HEK293 (cell line): Measurements from ENCODE around the gene SNRNP70.

ENCODE experiments used
- CTCF ChIA-PET: fragments of 350-600 bp; formaldehyde crosslinking; extraction: SDS; loops from one replicate; lab custom pipeline; 2021; ENCODE audit warnings: antibody characterized with exemption; lab: Yijun Ruan, JAX
- POLR2A ChIA-PET: fragments of 300-600 bp; formaldehyde crosslinking; extraction: SDS; loops from one replicate; lab custom pipeline; 2020; ENCODE audit warnings: antibody characterized with exemption, inconsistent platforms; lab: Yijun Ruan, JAX
- H3K27ac ChIP-seq: fragments of 200-500 bp; sonication (Bioruptor generic); 2 replicates; pipeline ENCODE4 v1.5.1; 2014; ENCODE audit warnings: low read depth, low read length, control low read depth, inconsistent platforms; ENCODE audit errors: extremely low read depth
- H3K36me3 ChIP-seq, 2 experiments: fragments of 200-500 bp in 1 of 2; sonication (Bioruptor generic) in 1 of 2; 1 replicate in 1 of 2; 2 replicates in 1 of 2; pipeline ENCODE4 v1.5.1; 2014 to 2017; ENCODE audit warnings: inconsistent platforms in 2 of 2, low read length in 2 of 2; ENCODE audit not compliant: control insufficient read depth in 2 of 2, insufficient read depth in 1 of 2
- H3K4me1 ChIP-seq: fragments of 200-500 bp; sonication (Bioruptor generic); 2 replicates; pipeline ENCODE4 v1.5.1; 2014; ENCODE audit warnings: mild to moderate bottlenecking, low read length, inconsistent platforms; ENCODE audit not compliant: control insufficient read depth, insufficient read depth
- H3K4me3 ChIP-seq: 2 replicates; pipeline ENCODE4 v1.5.1; 2011; ENCODE audit warnings: low read depth, mild to moderate bottlenecking, control low read depth, low read length, moderate library complexity
- H3K9me3 ChIP-seq: fragments of 200-500 bp; sonication (Bioruptor generic); 2 replicates; pipeline ENCODE4 v1.5.1; 2014; ENCODE audit warnings: low read depth, low read length, inconsistent platforms; ENCODE audit not compliant: control insufficient read depth, insufficient read depth
- ATF2 ChIP-seq: fragments of 450-650 bp; formaldehyde crosslinking; IDR thresholded peaks from 2 replicates; pipeline ENCODE4 v1.5.1; 2016; ENCODE audit warnings: missing biosample characterization, missing genetic modification characterization, low read depth
- EGR2 ChIP-seq: fragments of 450-650 bp; formaldehyde crosslinking; IDR thresholded peaks from 2 replicates; pipeline ENCODE4 v1.5.1; 2016; ENCODE audit warnings: low read depth, missing biosample characterization, missing genetic modification characterization
- FEZF1 ChIP-seq: fragments of 450-650 bp; formaldehyde crosslinking; IDR thresholded peaks from 2 replicates; pipeline ENCODE4 v1.5.1; 2016; ENCODE audit warnings: missing biosample characterization, missing genetic modification characterization
- KLF16 ChIP-seq: fragments of 450-650 bp; formaldehyde crosslinking; IDR thresholded peaks from 2 replicates; pipeline ENCODE4 v1.5.1; 2017; ENCODE audit warnings: missing biosample characterization, missing genetic modification characterization
- KLF8 ChIP-seq: fragments of 450-650 bp; formaldehyde crosslinking; IDR thresholded peaks from 2 replicates; pipeline ENCODE4 v1.5.1; 2016; ENCODE audit warnings: missing biosample characterization, missing genetic modification characterization
- SALL2 ChIP-seq: fragments of 450-650 bp; formaldehyde crosslinking; IDR thresholded peaks from 2 replicates; pipeline ENCODE4 v1.5.0; 2017; ENCODE audit warnings: missing biosample characterization, mild to moderate bottlenecking, missing genetic modification characterization, borderline replicate concordance
- SP2 ChIP-seq: fragments of 450-650 bp; formaldehyde crosslinking; IDR thresholded peaks from 2 replicates; pipeline ENCODE4 v1.5.1; 2016; ENCODE audit warnings: missing biosample characterization, missing genetic modification characterization
- YY2 ChIP-seq: fragments of 450-650 bp; formaldehyde crosslinking; IDR thresholded peaks from 2 replicates; pipeline ENCODE4 v1.5.1; 2016; ENCODE audit warnings: missing biosample characterization, missing genetic modification characterization
- ZBTB44 ChIP-seq: fragments of 450-650 bp; IDR thresholded peaks from 2 replicates; pipeline ENCODE4 v1.5.1; 2018; ENCODE audit warnings: missing biosample characterization, mild to moderate bottlenecking, missing genetic modification characterization
- ZEB2 ChIP-seq: fragments of 450-650 bp; formaldehyde crosslinking; IDR thresholded peaks from 2 replicates; pipeline ENCODE4 v1.5.1; 2016; ENCODE audit warnings: missing biosample characterization, missing genetic modification characterization
- ZFP3 ChIP-seq: fragments of 450-650 bp; formaldehyde crosslinking; IDR thresholded peaks from 2 replicates; pipeline ENCODE4 v1.5.1; 2016; ENCODE audit warnings: low read depth, missing biosample characterization, missing genetic modification characterization
- ZNF133 ChIP-seq: fragments of 450-650 bp; formaldehyde crosslinking; IDR thresholded peaks from 2 replicates; pipeline ENCODE4 v1.5.1; 2016; ENCODE audit warnings: missing biosample characterization, missing genetic modification characterization
- ZNF148 ChIP-seq: fragments of 450-650 bp; formaldehyde crosslinking; IDR thresholded peaks from 2 replicates; pipeline ENCODE4 v1.5.0; 2017; ENCODE audit warnings: missing biosample characterization, missing genetic modification characterization, borderline replicate concordance
- ZNF174 ChIP-seq: fragments of 450-650 bp; formaldehyde crosslinking; IDR thresholded peaks from 2 replicates; pipeline ENCODE4 v1.5.0; 2017; ENCODE audit warnings: missing biosample characterization, mild to moderate bottlenecking, missing genetic modification characterization
- ZNF19 ChIP-seq: fragments of 450-650 bp; formaldehyde crosslinking; IDR thresholded peaks from 2 replicates; pipeline ENCODE4; 2016; ENCODE audit warnings: missing biosample characterization, missing genetic modification characterization, low read depth
- ZNF221 ChIP-seq: fragments of 450-650 bp; formaldehyde crosslinking; IDR thresholded peaks from 2 replicates; pipeline ENCODE4 v1.5.1; 2017; ENCODE audit warnings: missing biosample characterization, missing genetic modification characterization, borderline replicate concordance
- ZNF239 ChIP-seq: fragments of 450-650 bp; formaldehyde crosslinking; IDR thresholded peaks from 2 replicates; pipeline ENCODE4 v1.5.1; 2016; ENCODE audit warnings: missing biosample characterization, missing genetic modification characterization
- ZNF24 ChIP-seq: fragments of 450-650 bp; formaldehyde crosslinking; IDR thresholded peaks from 2 replicates; pipeline ENCODE4 v1.5.1; 2016; ENCODE audit warnings: missing biosample characterization, missing genetic modification characterization
- ZNF335 ChIP-seq: fragments of 450-650 bp; formaldehyde crosslinking; conservative IDR thresholded peaks from 2 replicates; pipeline ENCODE4 v1.5.1; 2016; ENCODE audit warnings: missing biosample characterization, missing genetic modification characterization
- ZNF362 ChIP-seq: fragments of 450-650 bp; formaldehyde crosslinking; IDR thresholded peaks from 2 replicates; pipeline ENCODE4 v1.5.1; 2016; ENCODE audit warnings: missing biosample characterization, missing genetic modification characterization
- ZNF416 ChIP-seq: fragments of 450-650 bp; formaldehyde crosslinking; IDR thresholded peaks from 2 replicates; pipeline ENCODE4 v1.5.1; 2016; ENCODE audit warnings: missing biosample characterization, missing genetic modification characterization
- ZNF473 ChIP-seq: fragments of 450-650 bp; formaldehyde crosslinking; IDR thresholded peaks from 2 replicates; pipeline ENCODE4 v1.5.1; 2017; ENCODE audit warnings: missing biosample characterization, missing genetic modification characterization
- ZNF510 ChIP-seq: fragments of 450-650 bp; formaldehyde crosslinking; IDR thresholded peaks from 2 replicates; pipeline ENCODE4 v1.5.1; 2018; ENCODE audit warnings: mild to moderate bottlenecking, missing genetic modification characterization, missing biosample characterization; ENCODE audit not compliant: insufficient replicate concordance
- ZNF530 ChIP-seq: fragments of 450-650 bp; formaldehyde crosslinking; IDR thresholded peaks from 2 replicates; pipeline ENCODE4 v1.5.1; 2016; ENCODE audit warnings: low read depth, missing biosample characterization, missing genetic modification characterization
- ZNF544 ChIP-seq: fragments of 450-650 bp; formaldehyde crosslinking; IDR thresholded peaks from 2 replicates; pipeline ENCODE4 v1.5.0; 2017; ENCODE audit warnings: missing biosample characterization, missing genetic modification characterization
- ZNF549 ChIP-seq: fragments of 450-650 bp; IDR thresholded peaks from 2 replicates; pipeline ENCODE4 v1.5.1; 2018; ENCODE audit warnings: missing biosample characterization, missing genetic modification characterization, mild to moderate bottlenecking, inconsistent platforms, moderate library complexity
- ZNF558 ChIP-seq: fragments of 450-650 bp; formaldehyde crosslinking; IDR thresholded peaks from 2 replicates; pipeline ENCODE4 v1.5.1; 2016; ENCODE audit warnings: missing biosample characterization, missing genetic modification characterization
- ZNF621 ChIP-seq: fragments of 450-650 bp; formaldehyde crosslinking; IDR thresholded peaks from 2 replicates; pipeline ENCODE4 v1.5.1; 2017; ENCODE audit warnings: missing biosample characterization, missing genetic modification characterization
- ZNF830 ChIP-seq: fragments of 450-650 bp; IDR thresholded peaks from 2 replicates; pipeline ENCODE4 v1.5.0; 2018; ENCODE audit warnings: missing biosample characterization, missing genetic modification characterization, low read depth, mild to moderate bottlenecking, moderate library complexity
- ZNF843 ChIP-seq: fragments of 450-650 bp; formaldehyde crosslinking; IDR thresholded peaks from 2 replicates; pipeline ENCODE4 v1.5.1; 2016; ENCODE audit warnings: missing biosample characterization, missing genetic modification characterization
- ZSCAN16 ChIP-seq: fragments of 450-650 bp; formaldehyde crosslinking; IDR thresholded peaks from 2 replicates; pipeline ENCODE4 v1.5.1; 2016; ENCODE audit warnings: missing biosample characterization, missing genetic modification characterization

SNRNP70 gene

GRCh38 chr19:49114630-49115363, 29.5 kb downstream of the SNRNP70 start (continued):
- no peak for TF ChIP-seq ZBTB44 (tag by site-specific recombination)
- TF ChIP-seq ZNF530 (tag by site-specific recombination): no peak
- TF ChIP-seq ZNF510 (tag by site-specific recombination): no peak
- no peak for TF ChIP-seq ZNF473 (tag by site-specific recombination)
- no peak for TF ChIP-seq ZNF133
- no peak for TF ChIP-seq ZNF416
- no peak for TF ChIP-seq FEZF1 (tag by site-specific recombination)
- no peak for TF ChIP-seq ZNF24 (tag by site-specific recombination)
- TF ChIP-seq ZEB2: no peak
- no peak for TF ChIP-seq ZNF148 (tag by site-specific recombination)
- 0 out of 2 replicates have a peak, but pooled peaks have one; percentile 45 for TF ChIP-seq KLF16 (tag by site-specific recombination)
- TF ChIP-seq ZNF830 (tag by site-specific recombination): no peak
- TF ChIP-seq ZNF621 (tag by site-specific recombination): no peak
- TF ChIP-seq ZNF362 (tag by site-specific recombination): no peak
- TF ChIP-seq YY2: peak; percentile 17; the same call in 1 of the 2 replicates
- peak; percentile 97 for TF ChIP-seq ZNF335
- 0 out of 2 replicates have a peak, but pooled peaks have one; percentile 29 for TF ChIP-seq ZNF843

GRCh38 chr19:49116544-49116943, 31.3 kb downstream of the SNRNP70 start:
- H3K4me3 ChIP-seq: no peak overlapping the region
- ChIA-PET POLR2A (interaction anchor here (2.1 kb wide), 1 partner anchor 11 kb away, joined by 11 read pairs; no protein-coding TSS in a partner anchor), CTCF (interaction anchor here (0.6 to 1.7 kb wide), 5 partner anchors 82 to 327 kb away, joined by 3 to 7 read pairs (median 3); no protein-coding TSS in a partner anchor)
- peaks cover 0 to 9% of the 10 kb centered on the region in 2 experiments; a peak in 2 of 3 replicates for H3K36me3 ChIP-seq
- no peaks in the 10 kb centered on the region for H3K9me3 ChIP-seq
- H3K4me1 ChIP-seq: peaks cover 16% of the 10 kb centered on the region
- no peak overlapping the region for H3K27ac ChIP-seq
- no peak for TF ChIP-seq ZNF221 (tag by site-specific recombination)
- TF ChIP-seq EGR2: no peak
- no peak for TF ChIP-seq ZSCAN16 (tag by site-specific recombination)
- no peak for TF ChIP-seq ATF2 (tag by site-specific recombination)
- TF ChIP-seq KLF8 (tag by site-specific recombination): no peak
- no peak for TF ChIP-seq SP2 (tag by site-specific recombination)
- TF ChIP-seq ZNF239 (tag by site-specific recombination): no peak
- no peak for TF ChIP-seq ZNF19 (tag by site-specific recombination)
- TF ChIP-seq ZNF621 (tag by site-specific recombination): no peak
- no peak for TF ChIP-seq ZNF549
- TF ChIP-seq ZNF174 (tag by site-specific recombination): no peak
- TF ChIP-seq ZFP3: peak; percentile 97
- no peak for TF ChIP-seq ZNF558 (tag by site-specific recombination)
- TF ChIP-seq ZNF544: no peak
- TF ChIP-seq SALL2 (tag by site-specific recombination): no peak
